ENCODE measurements around the gene SSBP4. TPM values are rescaled to one million over a fixed set of nuclear protein-coding genes. Genes with fewer than 3 reads are reported as not detected.

SSBP4 gene
- total RNA-seq, 1 donor from 2014 or later: 57.7 TPM

- Mint-ChIP-seq H3K27ac (no peak overlapping the region), H3K36me3 (ENCODE audit: insufficient read depth) (peaks cover 3% of the 10 kb centered on the region), H3K4me1 (ENCODE audit: low read depth) (peaks cover 11% of the 10 kb centered on the region), H3K9me3 (ENCODE audit: low read depth) (no peaks in the 10 kb centered on the region), H3K4me3 (ENCODE audit: low read depth) (no peak overlapping the region), H3K27me3 (no peaks in the 10 kb centered on the region)
- TF ChIP-seq, protein P1, sequence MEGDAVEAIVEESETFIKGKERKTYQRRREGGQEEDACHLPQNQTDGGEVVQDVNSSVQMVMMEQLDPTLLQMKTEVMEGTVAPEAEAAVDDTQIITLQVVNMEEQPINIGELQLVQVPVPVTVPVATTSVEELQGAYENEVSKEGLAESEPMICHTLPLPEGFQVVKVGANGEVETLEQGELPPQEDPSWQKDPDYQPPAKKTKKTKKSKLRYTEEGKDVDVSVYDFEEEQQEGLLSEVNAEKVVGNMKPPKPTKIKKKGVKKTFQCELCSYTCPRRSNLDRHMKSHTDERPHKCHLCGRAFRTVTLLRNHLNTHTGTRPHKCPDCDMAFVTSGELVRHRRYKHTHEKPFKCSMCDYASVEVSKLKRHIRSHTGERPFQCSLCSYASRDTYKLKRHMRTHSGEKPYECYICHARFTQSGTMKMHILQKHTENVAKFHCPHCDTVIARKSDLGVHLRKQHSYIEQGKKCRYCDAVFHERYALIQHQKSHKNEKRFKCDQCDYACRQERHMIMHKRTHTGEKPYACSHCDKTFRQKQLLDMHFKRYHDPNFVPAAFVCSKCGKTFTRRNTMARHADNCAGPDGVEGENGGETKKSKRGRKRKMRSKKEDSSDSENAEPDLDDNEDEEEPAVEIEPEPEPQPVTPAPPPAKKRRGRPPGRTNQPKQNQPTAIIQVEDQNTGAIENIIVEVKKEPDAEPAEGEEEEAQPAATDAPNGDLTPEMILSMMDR (IDR thresholded peaks at IDR 0.05; ENCODE audit: unreplicated experiment): no peak
- DNase-seq (ENCODE audit: low spot score, unreplicated experiment): no peak
Observed at GRCh38 chr19:18390065-18390907, 28.9 kb upstream of the SSBP4 start.

DNA sequence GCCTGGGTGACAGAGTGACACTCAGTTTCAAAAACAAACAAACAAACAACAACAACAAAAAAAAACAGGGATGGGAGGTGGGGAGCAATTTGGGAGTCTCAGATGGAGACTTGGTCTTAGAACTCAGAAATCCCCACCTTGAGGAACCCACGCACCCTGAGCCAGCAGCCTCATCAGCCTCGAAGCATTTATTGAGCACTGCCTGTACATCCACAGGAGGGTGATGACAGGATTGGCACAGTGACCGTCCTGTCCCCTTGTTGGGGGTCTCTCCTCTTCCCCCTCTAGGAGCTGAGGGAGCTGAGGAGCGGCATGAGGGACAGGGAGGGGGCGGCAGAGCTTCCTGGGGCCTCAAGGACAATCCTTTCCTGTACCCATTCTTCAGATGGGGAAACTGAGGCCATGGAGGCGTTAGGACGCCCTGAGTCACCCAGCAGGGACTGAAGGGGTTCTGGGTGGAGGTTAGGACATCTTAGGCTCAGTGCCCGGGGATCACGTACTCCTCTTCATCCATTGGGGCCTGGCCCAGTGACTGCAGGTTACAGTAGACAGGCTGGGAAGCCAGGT is 27.6 kb upstream of the SSBP4 start:
- TF ChIP-seq, protein P1 (IDR thresholded peaks at IDR 0.05; ENCODE audit: unreplicated experiment): no peak
- Mint-ChIP-seq H3K27ac (no peak overlapping the region), H3K27me3 (no peaks in the 10 kb centered on the region), H3K4me3 (ENCODE audit: low read depth) (no peak overlapping the region), H3K36me3 (ENCODE audit: insufficient read depth) (peaks cover 3% of the 10 kb centered on the region), H3K4me1 (ENCODE audit: low read depth) (peaks cover 2% of the 10 kb centered on the region), H3K9me3 (ENCODE audit: low read depth) (no peaks in the 10 kb centered on the region)
- no peak for DNase-seq (ENCODE audit: low spot score, unreplicated experiment)

- TF ChIP-seq, protein P1 (IDR thresholded peaks at IDR 0.05; ENCODE audit: unreplicated experiment): no peak
- no peaks in the 10 kb centered on the region for H3K27me3 Mint-ChIP-seq
- H3K36me3 Mint-ChIP-seq (ENCODE audit: insufficient read depth): peaks cover 3% of the 10 kb centered on the region
- peaks cover 2% of the 10 kb centered on the region for H3K4me1 Mint-ChIP-seq (ENCODE audit: low read depth)
- H3K27ac Mint-ChIP-seq: no peak overlapping the region
- H3K4me3 Mint-ChIP-seq (ENCODE audit: low read depth): no peak overlapping the region
- DNase-seq (ENCODE audit: low spot score, unreplicated experiment): no peak
- no peaks in the 10 kb centered on the region for H3K9me3 Mint-ChIP-seq (ENCODE audit: low read depth)
Observed at GRCh38 chr19:18392417-18392816, 26.8 kb upstream of the SSBP4 start.

GRCh38 chr19:18392926-18393325 is 26.3 kb upstream of the SSBP4 start:
- TF ChIP-seq, protein P1 (IDR thresholded peaks at IDR 0.05; ENCODE audit: unreplicated experiment): no peak
- H3K27me3 Mint-ChIP-seq: no peaks in the 10 kb centered on the region
- no peak overlapping the region for H3K27ac Mint-ChIP-seq
- peaks cover 3% of the 10 kb centered on the region for H3K36me3 Mint-ChIP-seq (ENCODE audit: insufficient read depth)
- H3K4me3 Mint-ChIP-seq (ENCODE audit: low read depth): no peak overlapping the region
- H3K4me1 Mint-ChIP-seq (ENCODE audit: low read depth): no peaks in the 10 kb centered on the region
- DNase-seq (ENCODE audit: low spot score, unreplicated experiment): no peak
- no peaks in the 10 kb centered on the region for H3K9me3 Mint-ChIP-seq (ENCODE audit: low read depth)

GRCh38 chr19:18393836-18394235 is 25.4 kb upstream of the SSBP4 start:
- Mint-ChIP-seq H3K9me3 (ENCODE audit: low read depth) (no peaks in the 10 kb centered on the region), H3K27ac (no peak overlapping the region), H3K4me3 (ENCODE audit: low read depth) (no peak overlapping the region), H3K36me3 (ENCODE audit: insufficient read depth) (peaks cover 3% of the 10 kb centered on the region), H3K27me3 (no peaks in the 10 kb centered on the region), H3K4me1 (ENCODE audit: low read depth) (no peaks in the 10 kb centered on the region)
- TF ChIP-seq, protein P1 (IDR thresholded peaks at IDR 0.05; ENCODE audit: unreplicated experiment): no peak
- DNase-seq (ENCODE audit: low spot score, unreplicated experiment): no peak
